Measurements from ENCODE around the gene RPL35. TPM values are rescaled to one million over a fixed set of nuclear protein-coding genes. Genes with fewer than 3 reads are reported as not detected.

The RPL35 gene
- polyA plus RNA-seq, 1 of the 3 experiments (the other 2 are of a cell fraction), result 5,348 TPM

DNA sequence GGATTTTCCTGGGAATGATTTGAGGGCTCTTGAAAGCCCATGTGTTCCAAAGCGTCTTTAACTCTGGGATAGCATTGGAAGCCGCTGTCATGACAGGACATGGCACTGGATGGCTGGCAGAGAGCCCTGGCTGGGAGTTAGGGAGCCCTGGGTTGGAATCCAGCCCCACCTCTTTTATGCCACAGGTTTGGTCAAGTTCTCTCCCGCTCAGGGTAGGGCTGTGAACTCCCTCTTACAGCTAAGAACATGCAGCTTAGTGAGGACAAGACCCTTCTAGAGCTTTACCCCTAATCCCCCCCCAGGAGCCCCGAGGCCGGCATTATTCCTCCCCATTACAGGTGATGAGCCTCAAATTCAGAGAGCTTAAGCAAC is 47.6 kb downstream of the RPL35 start:
- Histone ChIP-seq H3K9ac (no peak overlapping the region), H3F3A (replicated peaks; ENCODE audit: insufficient read depth) (peaks cover 29% of the 10 kb centered on the region), H3K4me1 (ENCODE audit: control insufficient read depth in 1 of 2, insufficient read depth in 2 of 2, low read depth in 1 of 2, low read length in 1 of 2) (peaks cover 8 to 25% of the 10 kb centered on the region in 2 experiments; a peak in 3 of 4 replicates), H3K4me2 (peak overlapping the region; percentile 37; the same call in 1 of the 2 replicates), H3K27ac (ENCODE audit: low read depth in 2 of 2, low read length in 1 of 2) (no peak overlapping the region), H3K9me3 (no peaks in the 10 kb centered on the region), H3K9me2 (no peaks in the 10 kb centered on the region), H3K4me3 (ENCODE audit: low read depth in 2 of 2, low read length in 1 of 2) (no peak overlapping the region), H4K20me1 (ENCODE audit: insufficient read depth) (no peaks in the 10 kb centered on the region), H3K36me3 (replicated peaks in 1 of 2; ENCODE audit: control insufficient read depth in 1 of 2, insufficient read depth in 2 of 2, low read length in 1 of 2) (no peaks in the 10 kb centered on the region), H2AFZ (ENCODE audit: low read depth) (no peak overlapping the region), H3K27me3 (ENCODE audit: insufficient read depth) (no peaks in the 10 kb centered on the region), H3K79me2 (ENCODE audit: insufficient read depth) (no peaks in the 10 kb centered on the region)
- DNase-seq, result no peak
- CTCF ChIA-PET, result interaction anchor here (1.1 to 3.3 kb wide), 7 partner anchors 21 to 47 kb away, joined by 3 to 22 read pairs (median 3); partner anchors contain the start of genes NR6A1 and WDR38
- TF ChIP-seq, protein P1, sequence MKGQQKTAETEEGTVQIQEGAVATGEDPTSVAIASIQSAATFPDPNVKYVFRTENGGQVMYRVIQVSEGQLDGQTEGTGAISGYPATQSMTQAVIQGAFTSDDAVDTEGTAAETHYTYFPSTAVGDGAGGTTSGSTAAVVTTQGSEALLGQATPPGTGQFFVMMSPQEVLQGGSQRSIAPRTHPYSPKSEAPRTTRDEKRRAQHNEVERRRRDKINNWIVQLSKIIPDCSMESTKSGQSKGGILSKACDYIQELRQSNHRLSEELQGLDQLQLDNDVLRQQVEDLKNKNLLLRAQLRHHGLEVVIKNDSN (IDR thresholded peaks at IDR 0.05; ENCODE audit: borderline replicate concordance, low read depth), result no peak
- no peak for TF ChIP-seq FOSL2 (IDR thresholded peaks at IDR 0.05; ENCODE audit: borderline replicate concordance, low read depth)
- TF ChIP-seq SIN3A (IDR thresholded peaks at IDR 0.05; ENCODE audit: borderline replicate concordance, low read depth, low read length), result no peak
- no peak for TF ChIP-seq EP300 (IDR thresholded peaks at IDR 0.05; ENCODE audit: borderline replicate concordance in 1 of 2, low read depth in 1 of 2, low read length in 1 of 2)
- no peak for TF ChIP-seq SMC3 (IDR thresholded peaks at IDR 0.05; ENCODE audit: low read depth, low read length)
- TF ChIP-seq GABPA (IDR thresholded peaks at IDR 0.05; ENCODE audit: low read depth), result no peak
- TF ChIP-seq TEAD4 (IDR thresholded peaks at IDR 0.05; ENCODE audit: borderline replicate concordance, insufficient read depth), result no peak
- TF ChIP-seq JUND (IDR thresholded peaks at IDR 0.05), result no peak
- no peak for TF ChIP-seq EZH2phosphoT487 (IDR thresholded peaks at IDR 0.05; ENCODE audit: borderline replicate concordance, low read depth)
- TF ChIP-seq NFIC (IDR thresholded peaks at IDR 0.05; ENCODE audit: borderline replicate concordance), result no peak
- TF ChIP-seq TAF1 (IDR thresholded peaks at IDR 0.05; ENCODE audit: borderline replicate concordance, low read depth, low read length), result no peak
- POLR2A ChIA-PET, result no interaction called here
- WGBS (ENCODE audit: low lambda C conversion rate), result 100% methylated on average over 3 of the region's 5 CpGs

DNA sequence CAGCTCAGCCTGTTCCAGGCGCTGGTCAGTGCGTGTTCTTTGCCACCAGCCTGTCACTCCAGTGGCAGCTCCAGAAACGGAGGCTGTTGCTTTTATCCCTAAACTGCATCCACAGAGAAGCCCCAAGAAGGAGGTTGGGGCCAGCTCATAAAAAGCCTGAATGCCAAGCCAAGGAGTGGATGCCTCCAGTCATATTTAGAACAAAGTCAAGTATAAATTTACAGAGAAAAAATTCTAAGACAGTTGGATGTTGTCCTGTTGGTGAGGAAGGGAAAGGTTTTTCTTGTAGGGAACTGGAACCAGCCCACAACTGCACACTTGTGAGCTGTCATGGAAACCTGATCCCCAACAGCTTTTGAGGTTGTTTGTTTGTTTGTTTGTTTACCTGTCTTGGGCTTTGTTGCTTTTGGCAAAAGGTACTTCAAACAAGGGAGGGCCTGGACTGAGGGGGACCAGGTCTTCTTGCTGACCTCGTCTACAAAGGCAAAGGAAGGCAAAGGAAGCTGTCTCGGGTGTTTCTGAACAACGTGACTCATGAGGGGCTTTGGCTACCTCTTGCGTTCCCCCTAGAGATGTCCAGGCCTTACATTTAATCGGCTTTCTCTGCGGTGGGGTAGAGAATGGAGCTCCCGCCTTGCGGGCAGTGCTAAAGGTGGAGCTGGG is 48.1 kb downstream of the RPL35 start:
- POLR2A ChIA-PET, result no interaction called here
- 86% methylated on average over 11 of the region's 11 CpGs for WGBS (ENCODE audit: low lambda C conversion rate)
- H2AFZ ChIP-seq (ENCODE audit: low read depth), result no peak overlapping the region
- no peaks in the 10 kb centered on the region for H4K20me1 ChIP-seq (ENCODE audit: insufficient read depth)
- no peaks in the 10 kb centered on the region for H3K9me2 ChIP-seq
- H3K36me3 ChIP-seq (replicated peaks in 1 of 2; ENCODE audit: control insufficient read depth in 1 of 2, insufficient read depth in 2 of 2, low read length in 1 of 2), result no peaks in the 10 kb centered on the region
- peaks cover 3 to 25% of the 10 kb centered on the region in 2 experiments; a peak in 3 of 4 replicates for H3K4me1 ChIP-seq (ENCODE audit: control insufficient read depth in 1 of 2, insufficient read depth in 2 of 2, low read depth in 1 of 2, low read length in 1 of 2)
- no peak overlapping the region for H3K9ac ChIP-seq
- peak overlapping the region in 1 of 2 experiments; percentile 72; a peak in 1 of 4 replicates for H3K27ac ChIP-seq (ENCODE audit: low read depth in 2 of 2, low read length in 1 of 2)
- DNase-seq, result peak; percentile 11
- H3K9me3 ChIP-seq, result no peaks in the 10 kb centered on the region
- CTCF ChIA-PET, result interaction anchor here (1.1 to 3.3 kb wide), 8 partner anchors 21 to 47 kb away, joined by 3 to 22 read pairs (median 3); partner anchors contain the start of genes NR6A1 and WDR38
- peaks cover 29% of the 10 kb centered on the region for H3F3A ChIP-seq (replicated peaks; ENCODE audit: insufficient read depth)
- no peaks in the 10 kb centered on the region for H3K79me2 ChIP-seq (ENCODE audit: insufficient read depth)
- no peaks in the 10 kb centered on the region for H3K27me3 ChIP-seq (ENCODE audit: insufficient read depth)
- H3K4me2 ChIP-seq, result peak overlapping the region; percentile 55; the same call in 1 of the 2 replicates
- no peak overlapping the region for H3K4me3 ChIP-seq (ENCODE audit: low read depth in 2 of 2, low read length in 1 of 2)
- no peak for TF ChIP-seq RAD21 (IDR thresholded peaks at IDR 0.05; ENCODE audit: low read length)
- TF ChIP-seq FOXJ3 (CRISPR knock-in tag; IDR thresholded peaks at IDR 0.05), result no peak
- no peak for TF ChIP-seq GABPA (IDR thresholded peaks at IDR 0.05; ENCODE audit: low read depth)
- TF ChIP-seq EP300 (IDR thresholded peaks at IDR 0.05; ENCODE audit: borderline replicate concordance in 1 of 2, low read depth in 1 of 2, low read length in 1 of 2), result no peak
- TF ChIP-seq ELF1 (IDR thresholded peaks at IDR 0.05), result no peak
- TF ChIP-seq, protein P2, sequence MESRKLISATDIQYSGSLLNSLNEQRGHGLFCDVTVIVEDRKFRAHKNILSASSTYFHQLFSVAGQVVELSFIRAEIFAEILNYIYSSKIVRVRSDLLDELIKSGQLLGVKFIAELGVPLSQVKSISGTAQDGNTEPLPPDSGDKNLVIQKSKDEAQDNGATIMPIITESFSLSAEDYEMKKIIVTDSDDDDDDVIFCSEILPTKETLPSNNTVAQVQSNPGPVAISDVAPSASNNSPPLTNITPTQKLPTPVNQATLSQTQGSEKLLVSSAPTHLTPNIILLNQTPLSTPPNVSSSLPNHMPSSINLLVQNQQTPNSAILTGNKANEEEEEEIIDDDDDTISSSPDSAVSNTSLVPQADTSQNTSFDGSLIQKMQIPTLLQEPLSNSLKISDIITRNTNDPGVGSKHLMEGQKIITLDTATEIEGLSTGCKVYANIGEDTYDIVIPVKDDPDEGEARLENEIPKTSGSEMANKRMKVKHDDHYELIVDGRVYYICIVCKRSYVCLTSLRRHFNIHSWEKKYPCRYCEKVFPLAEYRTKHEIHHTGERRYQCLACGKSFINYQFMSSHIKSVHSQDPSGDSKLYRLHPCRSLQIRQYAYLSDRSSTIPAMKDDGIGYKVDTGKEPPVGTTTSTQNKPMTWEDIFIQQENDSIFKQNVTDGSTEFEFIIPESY (IDR thresholded peaks at IDR 0.05; ENCODE audit: borderline replicate concordance, low read depth), result no peak
- no peak for TF ChIP-seq CHD2 (IDR thresholded peaks at IDR 0.05; ENCODE audit: low read length, partially characterized antibody)
- TF ChIP-seq TEAD4 (IDR thresholded peaks at IDR 0.05; ENCODE audit: borderline replicate concordance, insufficient read depth), result no peak
- TF ChIP-seq FOSL2 (IDR thresholded peaks at IDR 0.05; ENCODE audit: borderline replicate concordance, low read depth), result no peak
- TF ChIP-seq, protein P3, sequence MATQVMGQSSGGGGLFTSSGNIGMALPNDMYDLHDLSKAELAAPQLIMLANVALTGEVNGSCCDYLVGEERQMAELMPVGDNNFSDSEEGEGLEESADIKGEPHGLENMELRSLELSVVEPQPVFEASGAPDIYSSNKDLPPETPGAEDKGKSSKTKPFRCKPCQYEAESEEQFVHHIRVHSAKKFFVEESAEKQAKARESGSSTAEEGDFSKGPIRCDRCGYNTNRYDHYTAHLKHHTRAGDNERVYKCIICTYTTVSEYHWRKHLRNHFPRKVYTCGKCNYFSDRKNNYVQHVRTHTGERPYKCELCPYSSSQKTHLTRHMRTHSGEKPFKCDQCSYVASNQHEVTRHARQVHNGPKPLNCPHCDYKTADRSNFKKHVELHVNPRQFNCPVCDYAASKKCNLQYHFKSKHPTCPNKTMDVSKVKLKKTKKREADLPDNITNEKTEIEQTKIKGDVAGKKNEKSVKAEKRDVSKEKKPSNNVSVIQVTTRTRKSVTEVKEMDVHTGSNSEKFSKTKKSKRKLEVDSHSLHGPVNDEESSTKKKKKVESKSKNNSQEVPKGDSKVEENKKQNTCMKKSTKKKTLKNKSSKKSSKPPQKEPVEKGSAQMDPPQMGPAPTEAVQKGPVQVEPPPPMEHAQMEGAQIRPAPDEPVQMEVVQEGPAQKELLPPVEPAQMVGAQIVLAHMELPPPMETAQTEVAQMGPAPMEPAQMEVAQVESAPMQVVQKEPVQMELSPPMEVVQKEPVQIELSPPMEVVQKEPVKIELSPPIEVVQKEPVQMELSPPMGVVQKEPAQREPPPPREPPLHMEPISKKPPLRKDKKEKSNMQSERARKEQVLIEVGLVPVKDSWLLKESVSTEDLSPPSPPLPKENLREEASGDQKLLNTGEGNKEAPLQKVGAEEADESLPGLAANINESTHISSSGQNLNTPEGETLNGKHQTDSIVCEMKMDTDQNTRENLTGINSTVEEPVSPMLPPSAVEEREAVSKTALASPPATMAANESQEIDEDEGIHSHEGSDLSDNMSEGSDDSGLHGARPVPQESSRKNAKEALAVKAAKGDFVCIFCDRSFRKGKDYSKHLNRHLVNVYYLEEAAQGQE (IDR thresholded peaks at IDR 0.05; ENCODE audit: low read depth, low read length), result no peak
- no peak for TF ChIP-seq POLR2AphosphoS5 (IDR thresholded peaks at IDR 0.05; ENCODE audit: low read depth, low read length)
- no peak for TF ChIP-seq SMC3 (IDR thresholded peaks at IDR 0.05; ENCODE audit: low read depth, low read length)
- TF ChIP-seq FOXM1 (IDR thresholded peaks at IDR 0.05; ENCODE audit: low read depth), result no peak

All from SK-N-SH (cell line).